ENCODE results near the gene SFSWAP. TPM values are rescaled to one million over a fixed set of nuclear protein-coding genes. Genes with fewer than 3 reads are reported as not detected.

Gene SFSWAP
- total RNA-seq, 1 donor from 2014 or later, result 24.3 TPM

GRCh38 chr12:131693149-131693548, 17.7 kb upstream of the SFSWAP start:
- DNase-seq (ENCODE audit: low read depth), result no peak
- H3K4me3 ChIP-seq (ENCODE audit: low read depth, low read length), result no peak overlapping the region
- no peak for TF ChIP-seq CTCF (conservative IDR thresholded peaks at IDR 0.05; ENCODE audit: low read depth, low read length)

- no peak overlapping the region for H3K4me3 ChIP-seq (ENCODE audit: low read depth, low read length)
- no peak for TF ChIP-seq CTCF (conservative IDR thresholded peaks at IDR 0.05; ENCODE audit: low read depth, low read length)
- DNase-seq (ENCODE audit: low read depth), result no peak
These were observed 16.6 kb upstream of the SFSWAP start for GRCh38 chr12:131694116-131694838.

GRCh38 chr12:131695968-131696367, 14.9 kb upstream of the SFSWAP start:
- no peak for TF ChIP-seq CTCF (conservative IDR thresholded peaks at IDR 0.05; ENCODE audit: low read depth, low read length)
- DNase-seq (ENCODE audit: low read depth), result no peak
- no peak overlapping the region for H3K4me3 ChIP-seq (ENCODE audit: low read depth, low read length)

- DNase-seq (ENCODE audit: low read depth), result no peak
- H3K4me3 ChIP-seq (ENCODE audit: low read depth, low read length), result no peak overlapping the region
- TF ChIP-seq CTCF (conservative IDR thresholded peaks at IDR 0.05; ENCODE audit: low read depth, low read length), result no peak
These were observed 12.6 kb upstream of the SFSWAP start for GRCh38 chr12:131698286-131698685.

- DNase-seq (ENCODE audit: low read depth), result no peak
- no peak for TF ChIP-seq CTCF (conservative IDR thresholded peaks at IDR 0.05; ENCODE audit: low read depth, low read length)
- no peak overlapping the region for H3K4me3 ChIP-seq (ENCODE audit: low read depth, low read length)
These were observed 11.5 kb upstream of the SFSWAP start for GRCh38 chr12:131699434-131699833.

GRCh38 chr12:131700271-131700670, 10.6 kb upstream of the SFSWAP start:
- TF ChIP-seq CTCF (conservative IDR thresholded peaks at IDR 0.05; ENCODE audit: low read depth, low read length), result no peak
- DNase-seq (ENCODE audit: low read depth), result no peak
- no peak overlapping the region for H3K4me3 ChIP-seq (ENCODE audit: low read depth, low read length)

Data from epithelial cell of proximal tubule (primary cell).